ENCODE data around the gene ITLN1.

DNA sequence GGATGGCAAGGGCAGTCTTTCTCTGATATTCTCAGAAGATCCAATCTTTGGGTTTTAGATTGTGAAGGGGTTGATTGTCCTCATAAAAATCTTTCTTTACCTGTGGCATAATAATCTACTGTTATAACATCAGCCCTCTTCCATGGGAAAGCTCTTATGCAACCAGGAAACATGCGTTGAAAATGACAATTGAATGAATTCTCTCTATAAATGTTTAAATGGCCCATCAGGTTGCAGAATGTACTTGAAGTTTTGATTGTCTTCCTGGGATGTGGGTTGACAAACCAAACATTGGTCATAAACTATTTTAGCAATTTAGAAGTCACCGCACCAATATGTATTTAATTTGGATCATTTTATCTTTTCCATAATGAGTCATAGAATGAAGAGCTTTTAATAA, 31.7 kb upstream of the ITLN1 start:
- TF ChIP-seq, protein P1, sequence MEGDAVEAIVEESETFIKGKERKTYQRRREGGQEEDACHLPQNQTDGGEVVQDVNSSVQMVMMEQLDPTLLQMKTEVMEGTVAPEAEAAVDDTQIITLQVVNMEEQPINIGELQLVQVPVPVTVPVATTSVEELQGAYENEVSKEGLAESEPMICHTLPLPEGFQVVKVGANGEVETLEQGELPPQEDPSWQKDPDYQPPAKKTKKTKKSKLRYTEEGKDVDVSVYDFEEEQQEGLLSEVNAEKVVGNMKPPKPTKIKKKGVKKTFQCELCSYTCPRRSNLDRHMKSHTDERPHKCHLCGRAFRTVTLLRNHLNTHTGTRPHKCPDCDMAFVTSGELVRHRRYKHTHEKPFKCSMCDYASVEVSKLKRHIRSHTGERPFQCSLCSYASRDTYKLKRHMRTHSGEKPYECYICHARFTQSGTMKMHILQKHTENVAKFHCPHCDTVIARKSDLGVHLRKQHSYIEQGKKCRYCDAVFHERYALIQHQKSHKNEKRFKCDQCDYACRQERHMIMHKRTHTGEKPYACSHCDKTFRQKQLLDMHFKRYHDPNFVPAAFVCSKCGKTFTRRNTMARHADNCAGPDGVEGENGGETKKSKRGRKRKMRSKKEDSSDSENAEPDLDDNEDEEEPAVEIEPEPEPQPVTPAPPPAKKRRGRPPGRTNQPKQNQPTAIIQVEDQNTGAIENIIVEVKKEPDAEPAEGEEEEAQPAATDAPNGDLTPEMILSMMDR (IDR thresholded peaks at IDR 0.05): no peak
- TF ChIP-seq POLR2A (IDR thresholded peaks at IDR 0.05): no peak
